Vagina (tissue), 2 donors: ENCODE results near the gene PLEKHM3. TPM values are rescaled to one million over a fixed set of nuclear protein-coding genes. Genes with fewer than 3 reads are reported as not detected.

Experiments used
- DNase-seq, 2 donors: peaks; one replicate each; pipeline ENCODE4 v3.0.0-alpha.2; 2017; ENCODE audit errors: extremely low spot score in 2 of 2
- H3K27ac ChIP-seq: fragments of 200-600 bp; sonication (generic); one replicate; pipeline ENCODE4 v1.5.1; 2019
- H3K27me3 ChIP-seq: fragments of 200-600 bp; sonication (generic); one replicate; pipeline ENCODE4 v1.5.1; 2019
- H3K36me3 ChIP-seq, 2 donors: fragments of 200-600 bp; sonication (generic); one replicate each; pipeline ENCODE4 v1.5.1; 2017 to 2019
- H3K4me1 ChIP-seq: fragments of 200-600 bp; sonication (generic); one replicate; pipeline ENCODE4 v1.5.1; 2019
- H3K4me3 ChIP-seq, 2 donors: fragments of 200-600 bp; sonication (generic); 1 replicate in 1 of 2; 2 replicates in 1 of 2; pipeline ENCODE4 v1.5.1; 2016 to 2019
- H3K9me3 ChIP-seq: fragments of 200-600 bp; sonication (generic); one replicate; pipeline ENCODE4 v1.5.1; 2019
- POLR2A ChIP-seq, 2 donors: fragments of 450-650 bp; IDR thresholded peaks; one replicate each; pipeline ENCODE4 v1.6.1; 2017; ENCODE audit warnings: antibody characterized with exemption in 2 of 2, mild to moderate bottlenecking in 2 of 2, moderate library complexity in 2 of 2
- POLR2AphosphoS5 ChIP-seq, 2 donors: sonication (generic); formaldehyde crosslinking; IDR thresholded peaks; one replicate each; pipeline ENCODE4 v1.9.0; 2017; ENCODE audit warnings: antibody characterized with exemption in 2 of 2, mild to moderate bottlenecking in 2 of 2, low read depth in 1 of 2; ENCODE audit not compliant: insufficient read depth in 1 of 2
- intact Hi-C: fragments of 100-400 bp; cut with DNase I; formaldehyde crosslinking; loops from one replicate; pipeline ENCODE4 v1.15.1; 2023
- total RNA-seq: library from RNA; depleted of rRNA; stranded (reverse); fragments of >200 nt; gene quantifications from one replicate; pipeline ENCODE4 v1.2.3, GENCODE V29; 2016
- TF ChIP-seq, protein P1 (sequence below), 3 experiments: fragments of 450-650 bp in 2 of 3; fragments of 200-600 bp in 1 of 3; sonication (generic) in 1 of 3; IDR thresholded peaks; one replicate each; pipeline ENCODE4 v1.5.1; 2017 to 2019; ENCODE audit warnings: antibody characterized with exemption in 3 of 3, mild to moderate bottlenecking in 2 of 3, moderate library complexity in 2 of 3

Gene PLEKHM3
- total RNA-seq, 1 donor from 2014 or later, result 21.4 TPM

DNA sequence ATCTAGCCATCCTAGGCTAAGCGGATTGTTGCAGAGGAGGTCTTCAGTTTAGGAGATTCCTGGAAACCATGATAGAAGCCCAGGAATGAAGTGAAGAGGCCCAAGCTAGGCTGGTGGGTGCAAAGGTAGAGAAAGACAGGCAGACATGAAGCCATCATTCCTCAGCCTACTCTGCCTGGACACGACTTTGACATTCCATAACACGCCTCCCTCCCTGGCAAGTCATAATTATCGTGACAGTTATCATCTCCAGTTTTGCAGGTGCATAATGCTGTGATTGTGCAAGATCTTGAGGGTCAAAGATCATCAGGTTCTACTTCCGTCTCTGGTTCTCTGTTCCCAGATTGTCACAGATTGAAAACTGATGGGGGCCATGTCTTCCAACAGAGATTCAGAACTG, 240.4 kb downstream of the PLEKHM3 start:
- no peak for TF ChIP-seq POLR2AphosphoS5 (IDR thresholded peaks at IDR 0.05; ENCODE audit: insufficient read depth in 1 of 2, low read depth in 1 of 2)
- no peak for TF ChIP-seq POLR2A (IDR thresholded peaks at IDR 0.05)
- TF ChIP-seq, protein P1, sequence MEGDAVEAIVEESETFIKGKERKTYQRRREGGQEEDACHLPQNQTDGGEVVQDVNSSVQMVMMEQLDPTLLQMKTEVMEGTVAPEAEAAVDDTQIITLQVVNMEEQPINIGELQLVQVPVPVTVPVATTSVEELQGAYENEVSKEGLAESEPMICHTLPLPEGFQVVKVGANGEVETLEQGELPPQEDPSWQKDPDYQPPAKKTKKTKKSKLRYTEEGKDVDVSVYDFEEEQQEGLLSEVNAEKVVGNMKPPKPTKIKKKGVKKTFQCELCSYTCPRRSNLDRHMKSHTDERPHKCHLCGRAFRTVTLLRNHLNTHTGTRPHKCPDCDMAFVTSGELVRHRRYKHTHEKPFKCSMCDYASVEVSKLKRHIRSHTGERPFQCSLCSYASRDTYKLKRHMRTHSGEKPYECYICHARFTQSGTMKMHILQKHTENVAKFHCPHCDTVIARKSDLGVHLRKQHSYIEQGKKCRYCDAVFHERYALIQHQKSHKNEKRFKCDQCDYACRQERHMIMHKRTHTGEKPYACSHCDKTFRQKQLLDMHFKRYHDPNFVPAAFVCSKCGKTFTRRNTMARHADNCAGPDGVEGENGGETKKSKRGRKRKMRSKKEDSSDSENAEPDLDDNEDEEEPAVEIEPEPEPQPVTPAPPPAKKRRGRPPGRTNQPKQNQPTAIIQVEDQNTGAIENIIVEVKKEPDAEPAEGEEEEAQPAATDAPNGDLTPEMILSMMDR (IDR thresholded peaks at IDR 0.05), result no peak
- Histone ChIP-seq H3K4me3 (no peak overlapping the region), H3K9me3 (no peaks in the 10 kb centered on the region), H3K4me1 (no peaks in the 10 kb centered on the region), H3K36me3 (no peaks in the 10 kb centered on the region), H3K27ac (no peak overlapping the region), H3K27me3 (no peaks in the 10 kb centered on the region)
- intact Hi-C loops, result no loop called here
- no peak for DNase-seq

DNA sequence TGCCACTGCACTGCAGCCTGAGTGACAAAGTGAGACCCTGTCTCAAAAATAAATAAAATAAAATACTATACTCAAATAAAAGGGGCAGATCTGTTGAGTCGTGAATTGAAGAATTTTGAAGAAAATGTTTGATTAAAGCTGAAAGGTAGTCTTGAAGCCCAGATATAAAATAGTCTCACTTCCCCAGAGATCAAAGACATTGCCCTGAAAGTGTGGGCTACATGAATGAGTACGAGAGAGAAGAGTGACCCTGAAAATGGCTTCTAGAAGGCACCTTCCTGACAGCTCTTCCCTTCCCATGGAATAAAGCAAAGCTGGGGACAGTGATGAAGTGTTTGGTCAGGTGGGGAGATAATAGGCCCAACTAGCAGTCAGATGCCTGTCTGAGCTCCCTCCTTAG, 241.8 kb downstream of the PLEKHM3 start:
- Histone ChIP-seq H3K27me3 (no peaks in the 10 kb centered on the region), H3K4me1 (no peaks in the 10 kb centered on the region), H3K27ac (no peak overlapping the region), H3K9me3 (no peaks in the 10 kb centered on the region), H3K36me3 (no peaks in the 10 kb centered on the region), H3K4me3 (no peak overlapping the region)
- TF ChIP-seq POLR2AphosphoS5 (IDR thresholded peaks at IDR 0.05; ENCODE audit: insufficient read depth in 1 of 2, low read depth in 1 of 2), result no peak
- TF ChIP-seq, protein P1 (IDR thresholded peaks at IDR 0.05), result no peak
- intact Hi-C loops, result no loop called here
- no peak for DNase-seq

DNA sequence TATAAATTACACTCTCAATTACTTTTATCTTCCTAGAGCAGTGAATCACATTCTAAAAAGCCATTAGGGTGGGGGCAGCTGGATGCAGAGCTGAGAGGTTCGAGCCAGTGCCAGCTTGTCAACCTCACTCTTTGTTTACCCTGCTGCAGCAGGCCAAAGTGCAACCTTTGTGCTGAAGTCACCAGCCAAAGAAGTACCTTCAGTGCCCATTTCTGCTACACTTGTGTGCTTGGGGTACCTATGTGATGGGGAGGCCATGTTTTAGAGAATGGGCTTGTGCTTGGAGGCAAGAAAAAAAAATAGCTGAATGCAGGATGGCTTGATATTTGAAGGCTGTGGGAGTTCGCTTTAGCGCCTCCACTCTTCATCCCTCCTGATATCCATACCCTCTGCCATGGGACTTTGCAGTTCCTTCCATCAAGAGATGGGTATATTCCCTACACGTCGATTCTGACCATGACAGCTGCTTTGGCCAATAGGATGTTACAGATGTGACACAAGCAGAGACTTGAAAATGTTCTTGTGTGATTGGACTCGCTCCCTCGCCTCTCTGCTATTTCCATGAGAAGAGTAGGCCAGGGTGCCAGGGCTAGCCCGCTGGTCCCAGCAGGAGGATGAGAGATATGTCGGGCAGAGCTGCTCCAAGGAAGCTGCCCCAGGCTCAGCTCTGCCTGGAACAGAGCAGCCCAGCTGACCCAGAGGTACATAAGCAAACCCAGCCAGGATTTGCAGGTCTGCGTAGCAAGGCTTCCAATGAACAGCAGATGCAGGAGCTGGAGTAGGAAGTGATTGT, 242.9 kb downstream of the PLEKHM3 start:
- H3K4me1 ChIP-seq, result no peaks in the 10 kb centered on the region
- no peaks in the 10 kb centered on the region for H3K9me3 ChIP-seq
- H3K36me3 ChIP-seq, result no peaks in the 10 kb centered on the region
- intact Hi-C loops, result no loop called here
- no peak for DNase-seq
- no peak overlapping the region for H3K4me3 ChIP-seq
- no peak overlapping the region for H3K27ac ChIP-seq
- no peaks in the 10 kb centered on the region for H3K27me3 ChIP-seq
- TF ChIP-seq POLR2A (IDR thresholded peaks at IDR 0.05) (no peak), POLR2AphosphoS5 (IDR thresholded peaks at IDR 0.05; ENCODE audit: insufficient read depth in 1 of 2, low read depth in 1 of 2) (no peak)
- TF ChIP-seq, protein P1 (IDR thresholded peaks at IDR 0.05), result no peak

DNA sequence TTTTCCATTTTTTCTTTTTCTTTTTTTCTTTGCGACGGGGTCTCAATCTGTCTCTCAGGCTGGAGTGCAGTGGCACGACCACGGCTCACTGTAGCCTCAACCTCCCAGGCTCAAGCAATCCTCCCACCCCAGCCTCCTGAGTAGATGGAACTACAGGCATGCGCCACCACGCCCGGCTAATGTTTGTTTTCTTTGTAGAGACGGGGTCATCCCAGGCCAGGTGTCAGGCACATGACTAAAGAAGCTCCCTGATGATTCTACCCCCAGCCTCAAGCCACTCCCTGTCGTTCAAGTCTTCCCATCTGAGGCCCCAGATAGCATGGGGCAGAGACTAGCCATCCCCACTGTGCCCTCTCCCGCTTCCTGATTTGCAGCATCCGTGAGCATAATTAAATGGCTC, 245.8 kb downstream of the PLEKHM3 start:
- TF ChIP-seq POLR2AphosphoS5 (IDR thresholded peaks at IDR 0.05; ENCODE audit: insufficient read depth in 1 of 2, low read depth in 1 of 2) (no peak), POLR2A (IDR thresholded peaks at IDR 0.05) (no peak)
- TF ChIP-seq, protein P1 (IDR thresholded peaks at IDR 0.05), result no peak
- Histone ChIP-seq H3K4me3 (no peak overlapping the region), H3K36me3 (no peaks in the 10 kb centered on the region), H3K27me3 (no peaks in the 10 kb centered on the region), H3K9me3 (no peaks in the 10 kb centered on the region), H3K27ac (no peak overlapping the region), H3K4me1 (no peaks in the 10 kb centered on the region)
- no peak for DNase-seq
- intact Hi-C loops, result no loop called here

DNA sequence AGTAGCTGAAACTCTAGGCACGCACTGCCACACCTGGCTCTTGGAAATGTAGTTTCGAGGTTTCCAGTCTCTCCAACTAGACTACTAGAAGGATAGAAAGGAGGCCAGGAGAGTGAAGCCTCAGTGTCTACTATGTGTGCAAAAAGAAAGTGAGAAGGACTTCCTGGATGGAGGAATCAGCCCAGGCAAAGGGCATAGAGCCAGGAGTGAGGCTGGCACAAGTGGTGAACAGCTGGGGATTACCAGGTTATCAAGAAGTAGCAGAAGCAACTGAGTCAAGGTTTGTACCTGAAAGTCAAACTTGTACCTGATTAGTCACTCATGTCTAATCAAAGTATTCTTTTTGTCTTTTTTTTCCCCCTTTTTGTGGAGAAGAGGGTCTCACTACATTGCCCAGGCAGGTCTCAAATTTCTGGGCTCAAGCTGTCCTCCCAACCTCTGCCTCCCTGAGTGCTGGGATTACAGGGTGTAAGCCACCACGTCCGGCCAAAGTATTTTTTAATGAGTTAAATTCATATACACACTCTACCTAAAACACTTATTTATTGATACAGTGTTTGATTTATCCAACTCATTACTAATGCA, 246.9 kb downstream of the PLEKHM3 start:
- TF ChIP-seq, protein P1 (IDR thresholded peaks at IDR 0.05), result no peak
- TF ChIP-seq POLR2AphosphoS5 (IDR thresholded peaks at IDR 0.05; ENCODE audit: insufficient read depth in 1 of 2, low read depth in 1 of 2) (no peak), POLR2A (IDR thresholded peaks at IDR 0.05) (no peak)
- Histone ChIP-seq H3K9me3 (no peaks in the 10 kb centered on the region), H3K36me3 (no peaks in the 10 kb centered on the region), H3K27ac (no peak overlapping the region), H3K4me3 (no peak overlapping the region), H3K4me1 (no peaks in the 10 kb centered on the region), H3K27me3 (no peaks in the 10 kb centered on the region)
- intact Hi-C loops, result no loop called here
- no peak for DNase-seq
